GM12878 (cell line): ENCODE measurements around the gene SYTL1.

ENCODE experiments used
- EZH2 ChIP-seq: IDR thresholded peaks from 2 replicates; pipeline ENCODE4 v1.6.1; 2012; ENCODE audit warnings: low read depth, mild to moderate bottlenecking, control low read depth, inconsistent platforms, low read length, borderline replicate concordance; ENCODE audit not compliant: control insufficient read depth
- PAX8 ChIP-seq: fragments of 450-650 bp; IDR thresholded peaks from 2 replicates; pipeline ENCODE4 v1.6.1; 2017; ENCODE audit warnings: mild to moderate bottlenecking, moderate library complexity
- RCOR1 ChIP-seq: conservative IDR thresholded peaks from 2 replicates; pipeline ENCODE4 v1.6.1; 2012; ENCODE audit warnings: low read depth, low read length, improper control_type of control experiment
- SREBF1 ChIP-seq: IDR thresholded peaks from 2 replicates; pipeline ENCODE4 v1.6.1; 2012; ENCODE audit warnings: mild to moderate bottlenecking, low read length
- TF ChIP-seq, protein P1 (sequence below): fragments of 450-650 bp; IDR thresholded peaks from 2 replicates; pipeline ENCODE4 v1.6.1; 2017; ENCODE audit warnings: mild to moderate bottlenecking
- TF ChIP-seq, protein P2 (sequence below), 3 experiments: IDR thresholded peaks in 2 of 3; conservative IDR thresholded peaks in 1 of 3; 2 replicates each; pipeline ENCODE4 v1.5.1; 2011; ENCODE audit warnings: low read depth in 3 of 3, low read length in 3 of 3, mild to moderate bottlenecking in 3 of 3, control low read depth in 2 of 3, moderate library complexity in 2 of 3, inconsistent platforms in 1 of 3, mixed read lengths in 1 of 3; ENCODE audit not compliant: control insufficient read depth in 2 of 3, insufficient read depth in 1 of 3; ENCODE audit errors: extremely low read depth in 1 of 3

DNA sequence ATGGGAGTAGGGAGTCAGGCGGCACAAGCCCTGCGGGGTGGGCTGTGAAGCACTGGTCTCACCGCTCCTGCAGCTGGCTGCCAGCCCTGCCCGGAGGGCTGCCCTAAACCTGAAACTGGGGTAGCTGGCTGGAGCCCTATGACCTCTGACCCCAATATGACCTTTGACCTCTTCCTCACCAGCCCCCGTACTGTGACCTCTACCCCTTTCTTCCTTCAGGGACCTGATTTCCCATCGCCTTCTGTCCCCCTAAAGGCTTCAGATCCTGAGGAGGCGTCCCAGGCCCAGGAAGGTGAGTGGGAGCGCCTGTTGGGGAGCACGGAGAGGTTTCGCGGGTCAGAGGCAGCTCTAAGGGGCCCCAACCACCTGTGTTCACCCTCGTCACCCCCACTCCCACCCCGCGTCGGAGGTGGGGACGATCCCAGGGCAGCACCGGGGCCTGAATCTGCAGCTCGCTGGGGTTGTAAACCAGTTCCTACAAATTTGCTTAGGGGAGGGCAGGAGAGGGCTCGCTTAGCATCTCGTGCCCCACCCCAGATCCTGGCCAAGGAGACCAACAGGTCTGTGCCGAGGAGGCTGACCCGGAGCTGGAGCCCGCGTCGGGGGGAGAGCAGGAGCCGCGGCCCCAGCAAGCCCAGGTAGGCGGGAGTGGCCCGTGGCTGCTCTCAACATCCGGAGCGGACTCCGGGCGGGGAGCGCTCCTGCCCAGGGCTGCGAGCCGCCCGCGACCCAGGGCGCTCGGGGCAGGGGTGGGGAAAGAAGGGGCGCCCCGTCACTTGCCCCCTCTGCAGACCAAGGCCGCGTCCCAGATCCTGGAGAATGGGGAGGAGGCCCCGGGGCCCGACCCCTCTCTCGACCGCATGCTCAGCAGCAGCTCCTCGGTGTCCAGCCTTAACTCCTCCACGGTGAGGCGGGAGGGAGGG, 7.3 kb downstream of the SYTL1 start:
- TF ChIP-seq PAX8 (no peak), EZH2 (no peak), SREBF1 (no peak), RCOR1 (no peak)
- TF ChIP-seq, protein P1, sequence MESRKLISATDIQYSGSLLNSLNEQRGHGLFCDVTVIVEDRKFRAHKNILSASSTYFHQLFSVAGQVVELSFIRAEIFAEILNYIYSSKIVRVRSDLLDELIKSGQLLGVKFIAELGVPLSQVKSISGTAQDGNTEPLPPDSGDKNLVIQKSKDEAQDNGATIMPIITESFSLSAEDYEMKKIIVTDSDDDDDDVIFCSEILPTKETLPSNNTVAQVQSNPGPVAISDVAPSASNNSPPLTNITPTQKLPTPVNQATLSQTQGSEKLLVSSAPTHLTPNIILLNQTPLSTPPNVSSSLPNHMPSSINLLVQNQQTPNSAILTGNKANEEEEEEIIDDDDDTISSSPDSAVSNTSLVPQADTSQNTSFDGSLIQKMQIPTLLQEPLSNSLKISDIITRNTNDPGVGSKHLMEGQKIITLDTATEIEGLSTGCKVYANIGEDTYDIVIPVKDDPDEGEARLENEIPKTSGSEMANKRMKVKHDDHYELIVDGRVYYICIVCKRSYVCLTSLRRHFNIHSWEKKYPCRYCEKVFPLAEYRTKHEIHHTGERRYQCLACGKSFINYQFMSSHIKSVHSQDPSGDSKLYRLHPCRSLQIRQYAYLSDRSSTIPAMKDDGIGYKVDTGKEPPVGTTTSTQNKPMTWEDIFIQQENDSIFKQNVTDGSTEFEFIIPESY = no peak
- TF ChIP-seq, protein P2, sequence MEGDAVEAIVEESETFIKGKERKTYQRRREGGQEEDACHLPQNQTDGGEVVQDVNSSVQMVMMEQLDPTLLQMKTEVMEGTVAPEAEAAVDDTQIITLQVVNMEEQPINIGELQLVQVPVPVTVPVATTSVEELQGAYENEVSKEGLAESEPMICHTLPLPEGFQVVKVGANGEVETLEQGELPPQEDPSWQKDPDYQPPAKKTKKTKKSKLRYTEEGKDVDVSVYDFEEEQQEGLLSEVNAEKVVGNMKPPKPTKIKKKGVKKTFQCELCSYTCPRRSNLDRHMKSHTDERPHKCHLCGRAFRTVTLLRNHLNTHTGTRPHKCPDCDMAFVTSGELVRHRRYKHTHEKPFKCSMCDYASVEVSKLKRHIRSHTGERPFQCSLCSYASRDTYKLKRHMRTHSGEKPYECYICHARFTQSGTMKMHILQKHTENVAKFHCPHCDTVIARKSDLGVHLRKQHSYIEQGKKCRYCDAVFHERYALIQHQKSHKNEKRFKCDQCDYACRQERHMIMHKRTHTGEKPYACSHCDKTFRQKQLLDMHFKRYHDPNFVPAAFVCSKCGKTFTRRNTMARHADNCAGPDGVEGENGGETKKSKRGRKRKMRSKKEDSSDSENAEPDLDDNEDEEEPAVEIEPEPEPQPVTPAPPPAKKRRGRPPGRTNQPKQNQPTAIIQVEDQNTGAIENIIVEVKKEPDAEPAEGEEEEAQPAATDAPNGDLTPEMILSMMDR (IDR thresholded peaks at IDR 0.05 in 2 of 3, conservative IDR thresholded peaks at IDR 0.05 in 1 of 3; ENCODE audit: control insufficient read depth in 2 of 3, extremely low read depth in 1 of 3, insufficient read depth in 1 of 3, low read depth in 3 of 3, low read length in 3 of 3) = no peak
